Stimulated activated CD4-positive, alpha-beta T cell treated with anti-CD3 and anti-CD28 coated beads, Interleukin-1b, Interleukin-23, amount 100 ng/mL, for 24 hours (primary cell): ENCODE measurements around the gene GABRR2.
A peak's percentile ranks its signal among the peaks of the same experiment; 100 is the strongest.
"Not testable (repeated sequence)": the region's sequence is repeated elsewhere in the genome, so short reads cannot be mapped to it uniquely, and the experiment has no call there.

Experiments used
- DNase-seq, 4 experiments: peaks; one replicate each; pipeline ENCODE4 v3.0.0-alpha.2; 2020; ENCODE audit warnings: low read depth in 4 of 4, low spot score in 1 of 4

The GABRR2 gene

GRCh38 chr6:89295116-89295515 lies 20.0 kb downstream of the GABRR2 start:
- not testable (repeated sequence) for DNase-seq

- DNase-seq = no peak
Observed at GRCh38 chr6:89291256-89291819, 23.8 kb downstream of the GABRR2 start.

- no peak for DNase-seq
Observed at GRCh38 chr6:89290401-89291155, 24.5 kb downstream of the GABRR2 start.

- DNase-seq = no peak
Observed at GRCh38 chr6:89289710-89290109, 25.4 kb downstream of the GABRR2 start.

GRCh38 chr6:89287351-89288028 lies 27.6 kb downstream of the GABRR2 start:
- no peak for DNase-seq

GRCh38 chr6:89286516-89286915 lies 28.6 kb downstream of the GABRR2 start:
- no peak for DNase-seq

GRCh38 chr6:89284963-89285735 lies 29.9 kb downstream of the GABRR2 start:
- no peak for DNase-seq

GRCh38 chr6:89284081-89284480 lies 31.0 kb downstream of the GABRR2 start:
- DNase-seq = no peak

- no peak for DNase-seq
Observed at GRCh38 chr6:89282749-89283148, 32.4 kb downstream of the GABRR2 start.

GRCh38 chr6:89281779-89282246 lies 33.3 kb downstream of the GABRR2 start:
- DNase-seq = peak in 1 of 4 experiments; percentile 34

- no peak for DNase-seq
Observed at GRCh38 chr6:89278956-89279355, 36.1 kb downstream of the GABRR2 start.

- DNase-seq = no peak
Observed at GRCh38 chr6:89275900-89276299, 39.2 kb downstream of the GABRR2 start.

GRCh38 chr6:89273816-89274215 lies 41.3 kb downstream of the GABRR2 start:
- DNase-seq = no peak

- DNase-seq = no peak
Observed at GRCh38 chr6:89272596-89272995, 42.5 kb downstream of the GABRR2 start.

GRCh38 chr6:89270951-89271721 lies 44.0 kb downstream of the GABRR2 start:
- no peak for DNase-seq

- DNase-seq = no peak
Observed at GRCh38 chr6:89269981-89270380, 45.1 kb downstream of the GABRR2 start.

GRCh38 chr6:89269252-89269651 lies 45.8 kb downstream of the GABRR2 start:
- no peak for DNase-seq

GRCh38 chr6:89268776-89269175 lies 46.3 kb downstream of the GABRR2 start:
- no peak for DNase-seq

- DNase-seq = no peak
Observed at GRCh38 chr6:89267918-89268317, 47.2 kb downstream of the GABRR2 start.

GRCh38 chr6:89264296-89264695 lies 50.8 kb downstream of the GABRR2 start:
- DNase-seq = no peak

GRCh38 chr6:89260832-89261231 lies 54.3 kb downstream of the GABRR2 start:
- DNase-seq = no peak
